Thoracic aorta (tissue), 2 donors: ENCODE measurements around the gene RACK1. TPM values are rescaled to one million over a fixed set of nuclear protein-coding genes. Genes with fewer than 3 reads are reported as not detected.

Experiments
- ATAC-seq: fragments of 150-250 bp; one replicate; pipeline ENCODE4 v1.8.0; 2017; ENCODE audit warnings: low read depth; ENCODE audit not compliant: insufficient number of reproducible peaks, low FRiP score
- DNase-seq: peaks from one replicate; pipeline ENCODE4 v3.0.0-alpha.2; 2020; ENCODE audit warnings: low spot score
- H3K27ac ChIP-seq, 2 donors: fragments of 200-600 bp; sonication (generic); 1 replicate in 1 of 2; 2 replicates in 1 of 2; pipeline ENCODE4 v1.5.1; 2016; ENCODE audit warnings: mild to moderate bottlenecking in 2 of 2, moderate library complexity in 2 of 2
- H3K27me3 ChIP-seq: fragments of 200-600 bp; sonication (generic); replicated peaks from 2 replicates; pipeline ENCODE4 v1.6.0; 2016; ENCODE audit warnings: mild to moderate bottlenecking; ENCODE audit not compliant: insufficient read depth
- H3K36me3 ChIP-seq: fragments of 200-600 bp; sonication (generic); one replicate; pipeline ENCODE4 v1.5.1; 2016
- H3K4me1 ChIP-seq, 2 donors: fragments of 200-600 bp; sonication (generic); 1 replicate in 1 of 2; 2 replicates in 1 of 2; pipeline versions ENCODE4 v1.5.1 to v1.6.0; 2016; ENCODE audit warnings: low read depth in 2 of 2, mild to moderate bottlenecking in 1 of 2; ENCODE audit not compliant: control insufficient read depth in 1 of 2
- H3K4me3 ChIP-seq: fragments of 200-600 bp; sonication (generic); 2 replicates; pipeline ENCODE4 v1.5.1; 2016; ENCODE audit warnings: mild to moderate bottlenecking
- H3K9me3 ChIP-seq: fragments of 200-600 bp; sonication (generic); 2 replicates; pipeline ENCODE4 v1.5.1; 2016
- CTCF ChIP-seq: fragments of 200-600 bp; sonication (generic); IDR thresholded peaks from one replicate; pipeline ENCODE4 v1.5.1; 2019; ENCODE audit warnings: antibody characterized with exemption
- total RNA-seq, 2 donors: library from RNA; depleted of rRNA; stranded (reverse); fragments of >200 nt; gene quantifications; one replicate each; pipeline versions ENCODE4 v1.1.0 to v1.2.3, GENCODE V29; 2016

Gene RACK1
- total RNA-seq, 2 donors from 2014 or later, result 1,534 to 1,629 TPM

- H3K27ac ChIP-seq, result no peak overlapping the region
- ATAC-seq (no peak), DNase-seq (no peak)
- H3K27me3 ChIP-seq, result no peaks in the 10 kb centered on the region
- peaks cover 54% of the 10 kb centered on the region for H3K36me3 ChIP-seq
- H3K4me3 ChIP-seq, result no peak overlapping the region
- no peaks in the 10 kb centered on the region for H3K4me1 ChIP-seq
- no peaks in the 10 kb centered on the region for H3K9me3 ChIP-seq
- no peak for TF ChIP-seq CTCF
These were observed 10.5 kb downstream of the RACK1 start for GRCh38 chr5:181233088-181233800.

- no peak for DNase-seq
- ATAC-seq, result no peak
- H3K36me3 ChIP-seq, result peaks cover 47% of the 10 kb centered on the region
These were observed 11.1 kb downstream of the RACK1 start for GRCh38 chr5:181232593-181232992.

GRCh38 chr5:181231432-181231831 is 12.3 kb downstream of the RACK1 start:
- TF ChIP-seq CTCF, result no peak
- DNase-seq, result no peak
- H3K27me3 ChIP-seq, result no peaks in the 10 kb centered on the region
- no peak for ATAC-seq
- H3K4me3 ChIP-seq, result no peak overlapping the region
- H3K4me1 ChIP-seq, result no peaks in the 10 kb centered on the region
- H3K36me3 ChIP-seq, result peaks cover 36% of the 10 kb centered on the region
- H3K27ac ChIP-seq, result no peak overlapping the region
- H3K9me3 ChIP-seq, result no peaks in the 10 kb centered on the region

More at GRCh38 chr5:181232593-181232992, 11.1 kb downstream of the RACK1 start:
- H3K4me1 ChIP-seq, result no peaks in the 10 kb centered on the region
- H3K9me3 ChIP-seq, result no peaks in the 10 kb centered on the region
- H3K4me3 ChIP-seq, result no peak overlapping the region
- H3K27me3 ChIP-seq, result no peaks in the 10 kb centered on the region
- TF ChIP-seq CTCF, result no peak
- H3K27ac ChIP-seq, result no peak overlapping the region

- Histone ChIP-seq H3K27me3 (no peaks in the 10 kb centered on the region), H3K27ac (no peak overlapping the region), H3K36me3 (peaks cover 27% of the 10 kb centered on the region), H3K4me1 (no peaks in the 10 kb centered on the region), H3K9me3 (no peaks in the 10 kb centered on the region), H3K4me3 (no peak overlapping the region)
- no peak for DNase-seq
- ATAC-seq, result no peak
- no peak for TF ChIP-seq CTCF
These were observed 13.2 kb downstream of the RACK1 start for GRCh38 chr5:181230551-181230950.

- Histone ChIP-seq H3K4me1 (peaks cover 0 to 5% of the 10 kb centered on the region in 2 donors), H3K27me3 (no peaks in the 10 kb centered on the region), H3K4me3 (no peak overlapping the region), H3K36me3 (peaks cover 23% of the 10 kb centered on the region), H3K27ac (no peak overlapping the region), H3K9me3 (no peaks in the 10 kb centered on the region)
- no peak for ATAC-seq
- TF ChIP-seq CTCF, result no peak
- DNase-seq, result no peak
These were observed 13.7 kb downstream of the RACK1 start for GRCh38 chr5:181229996-181230395.
